K562 (cell line): Measurements from ENCODE around the gene DHRS12. TPM values are rescaled to one million over a fixed set of nuclear protein-coding genes. Genes with fewer than 3 reads are reported as not detected.

Experiments
- ATAC-seq: fragments of 200-7000 bp; cut with Tn5 transposase; 3 replicates; pipeline ENCODE4 v1.9.1; 2020; ENCODE audit warnings: moderate library complexity
- BruUV-seq: library from RNA; stranded (reverse); fragments of 400-500 nt; replicated peaks from 2 replicates; lab custom pipeline; 2021; lab: Mats Ljungman, UMichigan
- CTCF ChIA-PET: fragments of 300-600 bp; formaldehyde crosslinking; extraction: SDS; loops from one replicate; lab custom pipeline; 2021; ENCODE audit warnings: low intra/inter-chr PET ratio; lab: Yijun Ruan, JAX
- POLR2A ChIA-PET: fragments of 300-600, 350-650 bp; sonication (Branson Sonifier 250); formaldehyde crosslinking; extraction: SDS; loops from one replicate; lab custom pipeline; 2021; ENCODE audit warnings: antibody characterized with exemption, inconsistent platforms; lab: Yijun Ruan, JAX
- DNase-seq, 4 experiments: peaks; one replicate each; pipeline versions ENCODE4 v3.0.0 to v3.0.0-alpha.2; 2011 to 2018; ENCODE audit warnings: low spot score in 3 of 4, mixed read lengths in 3 of 4; ENCODE audit errors: extremely low read depth in 1 of 4
- FAIRE-seq: peaks from 2 replicates; lab custom pipeline; 2011; peaks lifted over from hg19 to GRCh38; lab: Jason Lieb, UNC
- H2AFZ ChIP-seq: 2 replicates; pipeline ENCODE4 v1.6.0; 2011; ENCODE audit warnings: low read depth, low read length, control low read depth, inconsistent platforms
- H3K27ac ChIP-seq: fragments of 200-600 bp; 3 replicates; pipeline ENCODE4 v1.8.0; 2011; ENCODE audit warnings: low read depth, mild to moderate bottlenecking, control low read depth, inconsistent platforms, low read length, moderate library complexity, mixed read lengths; ENCODE audit errors: extremely low read depth
- H3K27me3 ChIP-seq, 2 experiments: fragments of 300-600 bp in 1 of 2; 2 replicates in 1 of 2; 3 replicates in 1 of 2; pipeline versions ENCODE4 v1.6.0 to v1.8.0; 2011; ENCODE audit warnings: inconsistent platforms in 2 of 2, low read length in 2 of 2, mild to moderate bottlenecking in 1 of 2, mixed read lengths in 1 of 2, moderate library complexity in 1 of 2; ENCODE audit not compliant: control insufficient read depth in 2 of 2, insufficient read depth in 2 of 2
- H3K36me3 ChIP-seq: fragments of 300-600 bp; 3 replicates; pipeline ENCODE4 v1.8.0; 2011; ENCODE audit warnings: mild to moderate bottlenecking, low read length, inconsistent platforms; ENCODE audit not compliant: control insufficient read depth, insufficient read depth
- H3K4me1 ChIP-seq, 2 experiments: fragments of 200-600 bp in 1 of 2; replicated peaks in 1 of 2; 2 replicates in 1 of 2; 3 replicates in 1 of 2; pipeline versions ENCODE4 v1.5.1 to v1.8.0; 2011; ENCODE audit warnings: inconsistent platforms in 2 of 2, low read length in 2 of 2, mild to moderate bottlenecking in 1 of 2, mixed read lengths in 1 of 2, moderate library complexity in 1 of 2; ENCODE audit not compliant: control insufficient read depth in 2 of 2, insufficient read depth in 2 of 2
- H3K4me2 ChIP-seq: 2 replicates; pipeline ENCODE4 v1.6.1; 2011; ENCODE audit warnings: low read length, control low read depth, inconsistent platforms, mixed read lengths; ENCODE audit not compliant: insufficient read depth
- H3K4me3 ChIP-seq: fragments of 200-600 bp; sonication (generic), shearing (Covaris generic); 2 replicates; pipeline ENCODE4 v1.5.1; 2016; ENCODE audit warnings: control low read depth, inconsistent platforms
- H3K79me2 ChIP-seq: fragments of 200-600 bp; 3 replicates; pipeline ENCODE4 v1.8.0; 2011; ENCODE audit warnings: low read length, inconsistent platforms; ENCODE audit not compliant: control insufficient read depth, insufficient read depth
- H3K9ac ChIP-seq, 2 experiments: 2 replicates each; pipeline versions ENCODE4 v1.6.0 to v1.6.1; 2011; ENCODE audit warnings: low read depth in 2 of 2, low read length in 2 of 2, control low read depth in 1 of 2, inconsistent platforms in 1 of 2, mild to moderate bottlenecking in 1 of 2, mixed read lengths in 1 of 2; ENCODE audit not compliant: insufficient read depth in 1 of 2
- H3K9me1 ChIP-seq: one replicate; pipeline ENCODE4 v1.6.0; 2011; ENCODE audit warnings: inconsistent platforms, mild to moderate bottlenecking, low read length, moderate library complexity; ENCODE audit not compliant: control insufficient read depth, insufficient read depth
- H3K9me3 ChIP-seq: replicated peaks from 2 replicates; pipeline ENCODE4 v1.5.1; 2011; ENCODE audit warnings: low read depth, low read length, inconsistent platforms; ENCODE audit not compliant: control insufficient read depth, insufficient read depth
- H4K20me1 ChIP-seq: replicated peaks from 2 replicates; pipeline ENCODE4 v1.6.1; 2011; ENCODE audit warnings: low read length, inconsistent platforms, mixed read lengths; ENCODE audit not compliant: control insufficient read depth, insufficient read depth
- CREBBP ChIP-seq: IDR thresholded peaks from one replicate; pipeline ENCODE4 v1.6.1; 2012; ENCODE audit warnings: low read depth, mild to moderate bottlenecking, control low read depth, inconsistent platforms, low read length
- KDM1A ChIP-seq, 2 experiments: fragments of 450-650 bp; IDR thresholded peaks; 2 replicates each; pipeline ENCODE4 v1.6.1; 2016; ENCODE audit warnings: mild to moderate bottlenecking in 2 of 2
- NCOA4 ChIP-seq: fragments of 450-650 bp; IDR thresholded peaks from 2 replicates; pipeline ENCODE4 v1.6.1; 2018; ENCODE audit warnings: mild to moderate bottlenecking; ENCODE audit not compliant: partially characterized antibody
- RUNX1 ChIP-seq: sonication (generic); IDR thresholded peaks from 2 replicates; pipeline ENCODE4 v1.6.1; 2016; ENCODE audit warnings: antibody characterized with exemption, low read depth
- WGBS: fragments of 100-300 bp; shearing (Covaris generic); methylation state at CpG from one replicate; pipeline ENCODE4 v1.1.6; 2016; ENCODE audit warnings: low coverage, mixed read lengths; ENCODE audit not compliant: insufficient coverage; ENCODE audit errors: missing lambda C conversion rate; 5-methylcytosine and 5-hydroxymethylcytosine counted together
- in situ Hi-C: fragments of 300-500 bp; cut with MboI; formaldehyde crosslinking; loops from 4 replicates; pipeline ENCODE4 v1.15.0; 2018; ENCODE audit warnings: inconsistent platforms, mixed read lengths
- intact Hi-C: fragments of 100-400 bp; cut with micrococcal nuclease; formaldehyde crosslinking; loops from 2 replicates; pipeline ENCODE4 v1.14.2; 2022
- polyA plus RNA-seq, 8 experiments: library from polyadenylated mRNA; depleted of rRNA in 4 of 8; stranded (reverse) in 5 of 8; unstranded in 3 of 8; fragments of >200 nt; fragmentation: Nextera tagmentation in 2 of 8; fragmentation: Illumina TruSeq in 1 of 8; extraction: Ambion mirVana in 2 of 8; extraction: Trizol in 1 of 8; gene quantifications; 2 replicates each; pipeline versions ENCODE4 v1.2.1 to v1.2.3, GENCODE V29; 2011 to 2014; ENCODE audit warnings: inconsistent platforms in 1 of 8, missing spikeins in 1 of 8
- total RNA-seq, 7 experiments: library from RNA; depleted of rRNA in 6 of 7; stranded (reverse); fragments of >200 nt in 6 of 7; fragmentation: Illumina TruSeq in 2 of 7; extraction: Trizol in 2 of 7; gene quantifications; 2 replicates each; pipeline versions ENCODE4 v1.2.1 to v1.2.3, GENCODE V29; 2011 to 2021; ENCODE audit warnings: low replicate concordance in 1 of 7
- TF ChIP-seq, protein P1 (sequence below): fragments of 250-450 bp; sonication (Bioruptor Pico); IDR thresholded peaks from 2 replicates; pipeline ENCODE4 v1.4.0; 2020; ENCODE audit warnings: mild to moderate bottlenecking, moderate library complexity
- TF ChIP-seq, protein P2 (sequence below): sonication (generic); formaldehyde crosslinking; IDR thresholded peaks from 2 replicates; pipeline ENCODE4 v1.8.0; 2022; ENCODE audit warnings: mild to moderate bottlenecking, missing genetic modification reagents
- TF ChIP-seq, protein P3 (sequence below): fragments of 250-450 bp; sonication (Bioruptor Pico); IDR thresholded peaks from 2 replicates; pipeline ENCODE4 v1.8.0; 2022; ENCODE audit warnings: inconsistent platforms, mild to moderate bottlenecking, moderate library complexity, borderline replicate concordance

DHRS12 gene
- total and polyA plus RNA-seq, 9 of the 15 experiments (the other 6 are each of a cell fraction or from before 2014, with no cell fraction given): 0.62 to 2.7 (median 0.98) TPM

DNA sequence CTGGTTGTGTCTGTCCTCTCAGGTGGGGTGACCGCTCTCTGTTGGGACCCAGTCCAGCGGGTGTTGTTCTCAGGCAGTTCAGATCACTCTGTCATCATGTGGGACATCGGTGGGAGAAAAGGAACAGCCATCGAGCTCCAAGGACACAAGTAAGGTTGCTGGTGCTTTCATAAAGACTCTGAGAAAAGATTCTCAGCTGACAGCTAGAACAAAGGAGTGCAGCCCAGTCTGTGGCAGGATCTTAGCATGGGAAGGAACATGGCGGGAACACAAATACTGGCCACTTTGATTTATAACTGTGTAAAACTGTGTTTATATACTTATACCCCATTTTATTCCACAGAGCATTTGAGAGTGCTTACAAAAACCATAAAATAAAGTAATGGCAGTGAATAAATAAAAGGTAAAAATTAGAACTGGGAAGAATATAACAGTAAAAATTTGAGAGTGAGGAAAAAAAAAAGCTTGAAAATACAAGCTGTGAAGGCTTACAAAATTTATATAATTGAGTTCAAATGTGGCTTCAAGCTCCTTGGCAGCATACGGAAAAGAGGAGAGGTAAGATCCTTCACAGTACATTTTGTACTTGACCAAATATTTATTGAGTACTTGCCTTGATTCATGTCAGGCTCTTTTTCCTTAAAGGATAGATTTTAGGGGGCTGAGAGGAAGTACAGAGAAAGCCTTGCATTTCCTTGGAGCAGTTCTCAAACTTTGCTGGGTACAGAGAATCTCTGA lies 64.8 kb downstream of the DHRS12 start (continued):
- TF ChIP-seq RUNX1 (no peak), KDM1A (IDR thresholded peaks at IDR 0.05) (no peak)

DNA sequence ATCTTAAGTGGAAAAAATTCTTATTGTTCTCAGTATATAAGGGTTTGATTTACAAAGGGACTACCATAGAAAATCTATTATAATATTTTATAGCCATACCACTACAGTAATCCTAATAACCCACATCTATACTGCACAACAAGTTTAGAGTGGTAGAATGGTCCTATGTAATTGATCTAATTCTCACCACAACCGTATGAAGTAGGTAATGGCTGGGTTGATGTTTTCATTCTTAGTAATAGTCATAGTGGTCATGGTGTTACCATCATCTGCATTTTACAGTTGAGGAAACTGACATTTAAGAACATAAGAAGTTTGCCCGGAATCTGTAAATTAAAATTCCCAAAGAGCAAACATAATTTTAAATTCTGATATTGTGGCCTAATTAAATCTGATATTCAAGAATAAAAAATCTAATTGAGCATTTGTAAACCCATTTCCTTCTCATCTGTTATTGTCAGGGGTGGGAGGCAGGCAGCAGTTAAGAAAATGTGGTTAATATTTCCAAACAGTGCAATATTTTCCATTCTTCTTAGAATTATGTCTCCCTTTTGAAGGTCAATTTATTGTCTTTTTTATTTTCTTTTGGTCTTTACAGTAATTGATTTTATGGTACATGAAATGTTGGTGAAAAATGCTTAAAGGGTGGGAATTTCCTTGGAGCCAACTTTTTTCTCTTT lies 65.6 kb downstream of the DHRS12 start:
- 100% methylated on average over 1 of the region's 2 CpGs for WGBS

More for the DNA sequence above, 65.6 kb downstream of the DHRS12 start:
- no peak overlapping the region for H3K27ac ChIP-seq
- H3K9ac ChIP-seq: no peak overlapping the region
- BruUV-seq: no TSS peak
- H3K79me2 ChIP-seq: no peaks in the 10 kb centered on the region
- no peak overlapping the region for H2AFZ ChIP-seq
- in situ Hi-C loops: no loop called here
- no peaks in the 10 kb centered on the region for H3K4me1 ChIP-seq
- H3K4me2 ChIP-seq: no peak overlapping the region
- FAIRE-seq (no peak), ATAC-seq (no peak), DNase-seq (no peak)
- peaks cover 5% of the 10 kb centered on the region; the same call in 1 of the 3 replicates for H3K36me3 ChIP-seq
- H3K27me3 ChIP-seq: no peaks in the 10 kb centered on the region
- H3K9me1 ChIP-seq: no peaks in the 10 kb centered on the region
- no peaks in the 10 kb centered on the region for H4K20me1 ChIP-seq
- H3K9me3 ChIP-seq: no peaks in the 10 kb centered on the region
- no peak overlapping the region for H3K4me3 ChIP-seq
- ChIA-PET CTCF (no interaction called here), POLR2A (no interaction called here)
- TF ChIP-seq, protein P1, sequence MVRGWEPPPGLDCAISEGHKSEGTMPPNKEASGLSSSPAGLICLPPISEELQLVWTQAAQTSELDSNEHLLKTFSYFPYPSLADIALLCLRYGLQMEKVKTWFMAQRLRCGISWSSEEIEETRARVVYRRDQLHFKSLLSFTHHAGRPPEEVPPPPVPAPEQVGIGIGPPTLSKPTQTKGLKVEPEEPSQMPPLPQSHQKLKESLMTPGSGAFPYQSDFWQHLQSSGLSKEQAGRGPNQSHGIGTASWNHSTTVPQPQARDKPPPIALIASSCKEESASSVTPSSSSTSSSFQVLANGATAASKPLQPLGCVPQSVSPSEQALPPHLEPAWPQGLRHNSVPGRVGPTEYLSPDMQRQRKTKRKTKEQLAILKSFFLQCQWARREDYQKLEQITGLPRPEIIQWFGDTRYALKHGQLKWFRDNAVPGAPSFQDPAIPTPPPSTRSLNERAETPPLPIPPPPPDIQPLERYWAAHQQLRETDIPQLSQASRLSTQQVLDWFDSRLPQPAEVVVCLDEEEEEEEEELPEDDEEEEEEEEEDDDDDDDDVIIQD (CRISPR knock-in tag): no peak
- TF ChIP-seq CREBBP (no peak), NCOA4 (no peak)
- TF ChIP-seq, protein P2, sequence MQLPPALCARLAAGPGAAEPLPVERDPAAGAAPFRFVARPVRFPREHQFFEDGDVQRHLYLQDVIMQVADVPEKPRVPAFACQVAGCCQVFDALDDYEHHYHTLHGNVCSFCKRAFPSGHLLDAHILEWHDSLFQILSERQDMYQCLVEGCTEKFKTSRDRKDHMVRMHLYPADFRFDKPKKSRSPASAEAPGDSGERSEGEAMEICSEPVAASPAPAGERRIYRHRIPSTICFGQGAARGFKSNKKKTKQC: no peak
- TF ChIP-seq, protein P3, sequence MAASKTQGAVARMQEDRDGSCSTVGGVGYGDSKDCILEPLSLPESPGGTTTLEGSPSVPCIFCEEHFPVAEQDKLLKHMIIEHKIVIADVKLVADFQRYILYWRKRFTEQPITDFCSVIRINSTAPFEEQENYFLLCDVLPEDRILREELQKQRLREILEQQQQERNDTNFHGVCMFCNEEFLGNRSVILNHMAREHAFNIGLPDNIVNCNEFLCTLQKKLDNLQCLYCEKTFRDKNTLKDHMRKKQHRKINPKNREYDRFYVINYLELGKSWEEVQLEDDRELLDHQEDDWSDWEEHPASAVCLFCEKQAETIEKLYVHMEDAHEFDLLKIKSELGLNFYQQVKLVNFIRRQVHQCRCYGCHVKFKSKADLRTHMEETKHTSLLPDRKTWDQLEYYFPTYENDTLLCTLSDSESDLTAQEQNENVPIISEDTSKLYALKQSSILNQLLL (CRISPR knock-in tag): no peak
- intact Hi-C loops: no loop called here
